HEK293 (cell line): ENCODE measurements around the gene LMTK2.
A peak's percentile ranks its signal among the peaks of the same experiment; 100 is the strongest.

Experiments used
- CTCF ChIA-PET: fragments of 350-600 bp; formaldehyde crosslinking; extraction: SDS; loops from one replicate; lab custom pipeline; 2021; ENCODE audit warnings: antibody characterized with exemption; lab: Yijun Ruan, JAX
- POLR2A ChIA-PET: fragments of 300-600 bp; formaldehyde crosslinking; extraction: SDS; loops from one replicate; lab custom pipeline; 2020; ENCODE audit warnings: antibody characterized with exemption, inconsistent platforms; lab: Yijun Ruan, JAX
- H3K27ac ChIP-seq: fragments of 200-500 bp; sonication (Bioruptor generic); 2 replicates; pipeline ENCODE4 v1.5.1; 2014; ENCODE audit warnings: low read depth, low read length, control low read depth, inconsistent platforms; ENCODE audit errors: extremely low read depth
- H3K36me3 ChIP-seq, 2 experiments: fragments of 200-500 bp in 1 of 2; sonication (Bioruptor generic) in 1 of 2; 1 replicate in 1 of 2; 2 replicates in 1 of 2; pipeline ENCODE4 v1.5.1; 2014 to 2017; ENCODE audit warnings: inconsistent platforms in 2 of 2, low read length in 2 of 2; ENCODE audit not compliant: control insufficient read depth in 2 of 2, insufficient read depth in 1 of 2
- H3K4me1 ChIP-seq: fragments of 200-500 bp; sonication (Bioruptor generic); 2 replicates; pipeline ENCODE4 v1.5.1; 2014; ENCODE audit warnings: mild to moderate bottlenecking, low read length, inconsistent platforms; ENCODE audit not compliant: control insufficient read depth, insufficient read depth
- H3K4me3 ChIP-seq: 2 replicates; pipeline ENCODE4 v1.5.1; 2011; ENCODE audit warnings: low read depth, mild to moderate bottlenecking, control low read depth, low read length, moderate library complexity
- H3K9me3 ChIP-seq: fragments of 200-500 bp; sonication (Bioruptor generic); 2 replicates; pipeline ENCODE4 v1.5.1; 2014; ENCODE audit warnings: low read depth, low read length, inconsistent platforms; ENCODE audit not compliant: control insufficient read depth, insufficient read depth
- KLF16 ChIP-seq: fragments of 450-650 bp; formaldehyde crosslinking; IDR thresholded peaks from 2 replicates; pipeline ENCODE4 v1.5.1; 2017; ENCODE audit warnings: missing biosample characterization, missing genetic modification characterization
- KLF17 ChIP-seq: fragments of 450-650 bp; formaldehyde crosslinking; IDR thresholded peaks from 2 replicates; pipeline ENCODE4 v1.5.1; 2016; ENCODE audit warnings: missing biosample characterization, missing genetic modification characterization
- TCF7L2 ChIP-seq: IDR thresholded peaks from 2 replicates; pipeline ENCODE4 v1.6.1; 2011; ENCODE audit warnings: low read depth, mild to moderate bottlenecking, inconsistent platforms, low read length, moderate library complexity, borderline replicate concordance
- ZNF157 ChIP-seq: fragments of 450-650 bp; formaldehyde crosslinking; IDR thresholded peaks from 2 replicates; pipeline ENCODE4 v1.5.1; 2016; ENCODE audit warnings: missing biosample characterization, missing genetic modification characterization
- ZNF16 ChIP-seq: fragments of 450-650 bp; formaldehyde crosslinking; IDR thresholded peaks from 2 replicates; pipeline ENCODE4 v1.5.1; 2016; ENCODE audit warnings: low read depth, missing biosample characterization, missing genetic modification characterization
- ZNF18 ChIP-seq: fragments of 450-650 bp; formaldehyde crosslinking; IDR thresholded peaks from 2 replicates; pipeline ENCODE4 v1.5.1; 2016; ENCODE audit warnings: missing biosample characterization, missing genetic modification characterization
- ZNF24 ChIP-seq: fragments of 450-650 bp; formaldehyde crosslinking; IDR thresholded peaks from 2 replicates; pipeline ENCODE4 v1.5.1; 2016; ENCODE audit warnings: missing biosample characterization, missing genetic modification characterization
- ZNF280D ChIP-seq: fragments of 450-650 bp; formaldehyde crosslinking; IDR thresholded peaks from 2 replicates; pipeline ENCODE4 v1.5.1; 2016; ENCODE audit warnings: missing biosample characterization, missing genetic modification characterization
- ZNF311 ChIP-seq: fragments of 450-650 bp; formaldehyde crosslinking; IDR thresholded peaks from 2 replicates; pipeline ENCODE4 v1.5.1; 2017; ENCODE audit warnings: missing biosample characterization, missing genetic modification characterization, borderline replicate concordance
- ZNF335 ChIP-seq: fragments of 450-650 bp; formaldehyde crosslinking; conservative IDR thresholded peaks from 2 replicates; pipeline ENCODE4 v1.5.1; 2016; ENCODE audit warnings: missing biosample characterization, missing genetic modification characterization
- ZNF416 ChIP-seq: fragments of 450-650 bp; formaldehyde crosslinking; IDR thresholded peaks from 2 replicates; pipeline ENCODE4 v1.5.1; 2016; ENCODE audit warnings: missing biosample characterization, missing genetic modification characterization
- ZNF488 ChIP-seq: fragments of 450-650 bp; formaldehyde crosslinking; IDR thresholded peaks from 2 replicates; pipeline ENCODE4 v1.5.1; 2016; ENCODE audit warnings: missing biosample characterization, missing genetic modification characterization
- ZNF549 ChIP-seq: fragments of 450-650 bp; IDR thresholded peaks from 2 replicates; pipeline ENCODE4 v1.5.1; 2018; ENCODE audit warnings: missing biosample characterization, missing genetic modification characterization, mild to moderate bottlenecking, inconsistent platforms, moderate library complexity
- ZNF561 ChIP-seq: fragments of 450-650 bp; IDR thresholded peaks from 2 replicates; pipeline ENCODE4 v1.5.1; 2018; ENCODE audit warnings: missing biosample characterization, missing genetic modification characterization, borderline replicate concordance
- ZNF621 ChIP-seq: fragments of 450-650 bp; formaldehyde crosslinking; IDR thresholded peaks from 2 replicates; pipeline ENCODE4 v1.5.1; 2017; ENCODE audit warnings: missing biosample characterization, missing genetic modification characterization
- ZNF629 ChIP-seq: fragments of 450-650 bp; formaldehyde crosslinking; IDR thresholded peaks from 2 replicates; pipeline ENCODE4 v1.5.1; 2017; ENCODE audit warnings: missing biosample characterization, missing genetic modification characterization
- ZNF664 ChIP-seq: fragments of 450-650 bp; formaldehyde crosslinking; IDR thresholded peaks from 2 replicates; pipeline ENCODE4 v1.5.1; 2016; ENCODE audit warnings: missing biosample characterization, missing genetic modification characterization
- ZNF670 ChIP-seq: fragments of 450-650 bp; formaldehyde crosslinking; IDR thresholded peaks from 2 replicates; pipeline ENCODE4 v1.5.1; 2016; ENCODE audit warnings: missing biosample characterization, missing genetic modification characterization, low read depth
- ZNF701 ChIP-seq: fragments of 450-650 bp; formaldehyde crosslinking; IDR thresholded peaks from 2 replicates; pipeline ENCODE4 v1.5.1; 2016; ENCODE audit warnings: missing biosample characterization, missing genetic modification characterization
- ZNF830 ChIP-seq: fragments of 450-650 bp; IDR thresholded peaks from 2 replicates; pipeline ENCODE4 v1.5.0; 2018; ENCODE audit warnings: missing biosample characterization, missing genetic modification characterization, low read depth, mild to moderate bottlenecking, moderate library complexity
- TF ChIP-seq, protein P1 (sequence below): fragments of 450-650 bp; formaldehyde crosslinking; IDR thresholded peaks from 2 replicates; pipeline ENCODE4 v1.5.1; 2016; ENCODE audit warnings: missing biosample characterization, missing genetic modification characterization
- TF ChIP-seq, protein P2 (sequence below): fragments of 450-650 bp; formaldehyde crosslinking; IDR thresholded peaks from 2 replicates; pipeline ENCODE4 v1.5.1; 2017; ENCODE audit warnings: missing biosample characterization, missing genetic modification characterization

LMTK2 gene

DNA sequence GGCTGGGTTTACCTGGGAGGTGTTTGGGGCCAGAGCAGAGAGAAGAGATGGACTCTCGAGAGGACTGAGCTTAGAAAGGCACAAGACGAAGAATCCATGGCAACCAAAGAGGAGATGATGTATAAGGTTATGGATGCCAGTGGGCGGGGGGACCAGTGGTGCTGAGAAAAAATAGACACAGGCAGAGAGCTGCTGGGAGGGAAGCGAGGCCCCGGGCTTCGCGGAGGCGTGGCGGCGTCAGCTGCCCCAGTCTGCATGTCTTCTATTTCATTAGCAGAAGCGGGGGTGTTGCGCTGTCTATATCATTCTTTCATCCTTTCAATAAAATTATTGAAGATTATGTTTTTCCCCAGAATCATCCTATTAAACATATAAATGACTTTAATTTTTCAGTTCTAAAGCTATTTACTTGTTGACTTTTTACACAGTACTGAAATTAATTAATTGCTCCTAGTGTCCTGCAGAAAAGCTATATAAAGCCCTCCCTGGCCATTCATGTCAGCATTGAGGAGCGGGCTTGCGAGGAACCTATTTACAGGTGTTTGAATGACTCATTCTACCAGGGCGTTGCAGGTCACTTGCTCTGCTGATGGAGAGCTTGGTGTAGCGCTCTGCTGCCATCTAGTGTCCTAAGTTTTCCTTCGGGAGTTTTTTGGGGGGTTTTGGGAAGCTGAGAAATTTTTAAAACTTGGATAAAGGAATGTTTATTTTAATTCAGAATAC is 61.7 kb downstream of the LMTK2 start (continued):
- TF ChIP-seq ZNF488 (tag by site-specific recombination) = no peak
- no peak for TF ChIP-seq ZNF670 (tag by site-specific recombination)
- TF ChIP-seq ZNF561 (tag by site-specific recombination) = 0 out of 2 replicates have a peak, but pooled peaks have one; percentile 48
- 0 out of 2 replicates have a peak, but pooled peaks have one; percentile 14 for TF ChIP-seq ZNF629 (tag by site-specific recombination)
- no peak for TF ChIP-seq ZNF335 (tag by site-specific recombination)
- TF ChIP-seq ZNF830 (tag by site-specific recombination) = no peak
- TF ChIP-seq, all 188 proteins: peak for 12

DNA sequence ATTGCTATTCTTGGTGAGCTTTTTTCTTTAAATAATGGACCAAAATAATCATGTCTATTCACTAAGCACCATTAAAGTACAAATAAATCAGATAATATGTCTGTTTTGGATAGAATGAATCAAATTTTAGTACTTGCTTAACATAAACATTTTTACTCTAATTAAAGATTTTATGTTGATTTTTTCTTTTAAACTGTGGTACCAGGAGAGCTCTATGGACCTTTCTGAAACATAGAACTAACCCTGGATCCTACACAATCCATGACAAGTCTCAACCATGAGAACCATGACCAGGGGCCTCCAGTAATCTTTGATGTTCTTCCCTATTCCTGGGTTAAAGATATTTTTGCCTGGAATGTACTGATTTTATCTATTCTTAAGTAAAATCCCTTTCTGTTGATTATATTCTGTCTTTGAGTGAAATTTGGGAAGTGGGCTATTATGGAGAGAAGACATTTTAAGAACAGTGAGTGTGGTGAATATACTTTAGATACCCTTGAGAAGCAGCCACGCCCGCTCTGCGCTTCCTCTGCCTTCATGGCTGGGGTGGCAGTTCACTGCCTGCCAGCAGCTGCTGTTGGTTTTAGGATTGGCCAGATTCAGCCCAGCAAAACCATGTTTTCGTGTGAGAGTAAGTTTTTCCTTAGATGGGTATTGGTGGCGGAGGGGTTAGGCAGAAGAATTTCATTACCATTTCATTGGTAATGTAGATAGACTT is 62.4 kb downstream of the LMTK2 start:
- Histone ChIP-seq H3K27ac (no peak overlapping the region), H3K4me3 (no peak overlapping the region), H3K36me3 (peaks cover 6 to 12% of the 10 kb centered on the region in 2 experiments; a peak in 2 of 3 replicates), H3K4me1 (no peaks in the 10 kb centered on the region), H3K9me3 (no peaks in the 10 kb centered on the region)
- POLR2A ChIA-PET = no interaction called here
- CTCF ChIA-PET = interaction anchor here (0.6 to 13.8 kb wide), 50 partner anchors 9 to 1052 kb away, joined by 3 to 533 read pairs (median 4); partner anchors contain the start of genes BHLHA15, LMTK2 and SDHAF3
- TF ChIP-seq KLF16 (tag by site-specific recombination) (no peak), ZNF416 (tag by site-specific recombination) (no peak), ZNF549 (tag by site-specific recombination) (no peak), ZNF311 (tag by site-specific recombination) (no peak), ZNF664 (tag by site-specific recombination) (no peak), ZNF16 (tag by site-specific recombination) (no peak), ZNF621 (tag by site-specific recombination) (no peak)

DNA sequence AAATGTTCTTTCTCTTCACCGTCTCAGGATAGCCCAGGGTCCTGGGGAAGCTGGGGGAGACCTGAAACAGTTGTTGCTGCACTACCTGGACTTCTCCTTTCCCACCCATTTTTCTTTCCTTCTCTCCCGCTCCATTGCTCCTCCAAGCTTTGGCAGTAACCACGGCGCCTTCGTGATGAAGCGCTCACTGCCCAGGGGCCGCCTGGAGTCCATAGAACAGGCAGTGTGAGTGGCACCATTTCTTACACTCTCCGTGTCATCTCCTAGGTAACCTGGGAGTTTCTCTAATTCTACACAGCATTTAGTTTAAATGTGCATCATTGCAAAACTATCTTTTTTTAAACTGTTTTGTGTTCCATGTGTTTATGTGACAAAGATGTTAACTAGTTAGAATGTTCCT is 64.3 kb downstream of the LMTK2 start:
- H3K36me3 ChIP-seq = peaks cover 6 to 26% of the 10 kb centered on the region in 2 experiments; a peak in 2 of 3 replicates
- POLR2A ChIA-PET = no interaction called here
- no peak overlapping the region for H3K4me3 ChIP-seq
- H3K27ac ChIP-seq = no peak overlapping the region
- H3K9me3 ChIP-seq = no peaks in the 10 kb centered on the region
- CTCF ChIA-PET = interaction anchor here (0.9 to 13.8 kb wide), 2 partner anchors 9 to 152 kb away, joined by 3 to 533 read pairs; no protein-coding TSS in a partner anchor
- no peaks in the 10 kb centered on the region for H3K4me1 ChIP-seq
- no peak for TF ChIP-seq ZNF157 (tag by site-specific recombination)
- TF ChIP-seq TCF7L2 = no peak
- TF ChIP-seq ZNF24 (tag by site-specific recombination) = no peak
- no peak for TF ChIP-seq ZNF701 (tag by site-specific recombination)
- TF ChIP-seq ZNF280D (tag by site-specific recombination) = no peak
- TF ChIP-seq, protein P1, sequence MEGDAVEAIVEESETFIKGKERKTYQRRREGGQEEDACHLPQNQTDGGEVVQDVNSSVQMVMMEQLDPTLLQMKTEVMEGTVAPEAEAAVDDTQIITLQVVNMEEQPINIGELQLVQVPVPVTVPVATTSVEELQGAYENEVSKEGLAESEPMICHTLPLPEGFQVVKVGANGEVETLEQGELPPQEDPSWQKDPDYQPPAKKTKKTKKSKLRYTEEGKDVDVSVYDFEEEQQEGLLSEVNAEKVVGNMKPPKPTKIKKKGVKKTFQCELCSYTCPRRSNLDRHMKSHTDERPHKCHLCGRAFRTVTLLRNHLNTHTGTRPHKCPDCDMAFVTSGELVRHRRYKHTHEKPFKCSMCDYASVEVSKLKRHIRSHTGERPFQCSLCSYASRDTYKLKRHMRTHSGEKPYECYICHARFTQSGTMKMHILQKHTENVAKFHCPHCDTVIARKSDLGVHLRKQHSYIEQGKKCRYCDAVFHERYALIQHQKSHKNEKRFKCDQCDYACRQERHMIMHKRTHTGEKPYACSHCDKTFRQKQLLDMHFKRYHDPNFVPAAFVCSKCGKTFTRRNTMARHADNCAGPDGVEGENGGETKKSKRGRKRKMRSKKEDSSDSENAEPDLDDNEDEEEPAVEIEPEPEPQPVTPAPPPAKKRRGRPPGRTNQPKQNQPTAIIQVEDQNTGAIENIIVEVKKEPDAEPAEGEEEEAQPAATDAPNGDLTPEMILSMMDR (tag by site-specific recombination) = no peak
- no peak for TF ChIP-seq KLF17 (tag by site-specific recombination)
- TF ChIP-seq, protein P2, sequence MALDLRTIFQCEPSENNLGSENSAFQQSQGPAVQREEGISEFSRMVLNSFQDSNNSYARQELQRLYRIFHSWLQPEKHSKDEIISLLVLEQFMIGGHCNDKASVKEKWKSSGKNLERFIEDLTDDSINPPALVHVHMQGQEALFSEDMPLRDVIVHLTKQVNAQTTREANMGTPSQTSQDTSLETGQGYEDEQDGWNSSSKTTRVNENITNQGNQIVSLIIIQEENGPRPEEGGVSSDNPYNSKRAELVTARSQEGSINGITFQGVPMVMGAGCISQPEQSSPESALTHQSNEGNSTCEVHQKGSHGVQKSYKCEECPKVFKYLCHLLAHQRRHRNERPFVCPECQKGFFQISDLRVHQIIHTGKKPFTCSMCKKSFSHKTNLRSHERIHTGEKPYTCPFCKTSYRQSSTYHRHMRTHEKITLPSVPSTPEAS (tag by site-specific recombination) = no peak
- no peak for TF ChIP-seq ZNF18 (tag by site-specific recombination)
